Measurements from ENCODE around the gene PIK3CB. TPM values are rescaled to one million over a fixed set of nuclear protein-coding genes. Genes with fewer than 3 reads are reported as not detected.

PIK3CB gene
- total RNA-seq, 1 experiment from 2014 or later: 8.3 TPM

GRCh38 chr3:138875754-138876664 is 41.3 kb upstream of the PIK3CB start:
- H3F3A ChIP-seq (ENCODE audit: low read length, unreplicated experiment): no peaks in the 10 kb centered on the region
- ATAC-seq: no peak
- DNase-seq: no peak
- no peaks in the 10 kb centered on the region for H3K79me2 ChIP-seq (ENCODE audit: low read length)
- no peak overlapping the region for H2AFZ ChIP-seq (ENCODE audit: low read length)
- POLR2A ChIA-PET (ENCODE audit: unreplicated experiment): no interaction called here
- TF ChIP-seq EZH2 (IDR thresholded peaks at IDR 0.05; ENCODE audit: low read length, unreplicated experiment): no peak
- TF ChIP-seq EZH2phosphoT487 (IDR thresholded peaks at IDR 0.05; ENCODE audit: borderline replicate concordance, low read length): no peak
- TF ChIP-seq CTCF (conservative IDR thresholded peaks at IDR 0.05; ENCODE audit: low read depth, low read length): no peak
- H3K9ac ChIP-seq (ENCODE audit: low read length): no peak overlapping the region
- no peak overlapping the region for H3K27ac ChIP-seq (ENCODE audit: low read length)
- no peaks in the 10 kb centered on the region for H3K9me2 ChIP-seq (replicated peaks; ENCODE audit: low read length)
- no peaks in the 10 kb centered on the region for H3K4me1 ChIP-seq (ENCODE audit: insufficient read depth, low read length)
- CTCF ChIA-PET: no interaction called here
- BruUV-seq (replicated peaks): no TSS peak
- no peak overlapping the region for H3K4me2 ChIP-seq (ENCODE audit: low read length)
- no peak overlapping the region for H3K4me3 ChIP-seq (ENCODE audit: low read length)
- intact Hi-C loops (cut with micrococcal nuclease): no loop called here
- H4K20me1 ChIP-seq (ENCODE audit: low read length): no peaks in the 10 kb centered on the region
- H3K9me3 ChIP-seq (ENCODE audit: low read length): no peaks in the 10 kb centered on the region
- no peaks in the 10 kb centered on the region for H3K36me3 ChIP-seq (ENCODE audit: low read depth, low read length)
- H3K27me3 ChIP-seq (ENCODE audit: low read length): no peaks in the 10 kb centered on the region

- no peaks in the 10 kb centered on the region for H3K9me3 ChIP-seq (ENCODE audit: low read length)
- no peaks in the 10 kb centered on the region for H3K79me2 ChIP-seq (ENCODE audit: low read length)
- ChIA-PET CTCF (no interaction called here), POLR2A (ENCODE audit: unreplicated experiment) (no interaction called here)
- no peak overlapping the region for H3K27ac ChIP-seq (ENCODE audit: low read length)
- no peak overlapping the region for H2AFZ ChIP-seq (ENCODE audit: low read length)
- no peak overlapping the region for H3K4me2 ChIP-seq (ENCODE audit: low read length)
- no TSS peak for BruUV-seq (replicated peaks)
- TF ChIP-seq EZH2phosphoT487 (IDR thresholded peaks at IDR 0.05; ENCODE audit: borderline replicate concordance, low read length): no peak
- TF ChIP-seq EZH2 (IDR thresholded peaks at IDR 0.05; ENCODE audit: low read length, unreplicated experiment): no peak
- TF ChIP-seq CTCF (conservative IDR thresholded peaks at IDR 0.05; ENCODE audit: low read depth, low read length): no peak
- no peaks in the 10 kb centered on the region for H4K20me1 ChIP-seq (ENCODE audit: low read length)
- H3K9me2 ChIP-seq (replicated peaks; ENCODE audit: low read length): no peaks in the 10 kb centered on the region
- H3F3A ChIP-seq (ENCODE audit: low read length, unreplicated experiment): no peaks in the 10 kb centered on the region
- DNase-seq (no peak), ATAC-seq (no peak)
- H3K36me3 ChIP-seq (ENCODE audit: low read depth, low read length): no peaks in the 10 kb centered on the region
- no peak overlapping the region for H3K9ac ChIP-seq (ENCODE audit: low read length)
- no peaks in the 10 kb centered on the region for H3K4me1 ChIP-seq (ENCODE audit: insufficient read depth, low read length)
- H3K4me3 ChIP-seq (ENCODE audit: low read length): no peak overlapping the region
- H3K27me3 ChIP-seq (ENCODE audit: low read length): no peaks in the 10 kb centered on the region
- intact Hi-C loops (cut with micrococcal nuclease): no loop called here
Observed at GRCh38 chr3:138875096-138875753, 40.5 kb upstream of the PIK3CB start.

All from PC-3 (cell line).